H1 (cell line): Measurements from ENCODE around the gene UPF3B. TPM values are rescaled to one million over a fixed set of nuclear protein-coding genes. Genes with fewer than 3 reads are reported as not detected.

Experiments used
- CTCF ChIA-PET: fragments of 300-600 bp; sonication (Branson Sonifier 250); formaldehyde crosslinking; loops from one replicate; lab custom pipeline; 2021; ENCODE audit not compliant: partially characterized antibody; lab: Charles Lee
- POLR2A ChIA-PET: fragments of 300-600 bp; sonication (Branson Sonifier 250); formaldehyde crosslinking; loops from one replicate; lab custom pipeline; 2021; ENCODE audit warnings: inconsistent platforms; ENCODE audit not compliant: partially characterized antibody; lab: Charles Lee
- DNase-seq, 2 experiments: peaks; one replicate each; pipeline versions ENCODE4 v3.0.0 to v3.0.0-alpha.2; 2010 to 2022; ENCODE audit warnings: low spot score in 2 of 2, low read depth in 1 of 2, mixed read lengths in 1 of 2
- FAIRE-seq: peaks from 2 replicates; lab custom pipeline; 2011; peaks lifted over from hg19 to GRCh38; lab: Jason Lieb, UNC
- H2AFZ ChIP-seq: 2 replicates; pipeline ENCODE4 v1.8.1; 2012; ENCODE audit warnings: low read length, inconsistent platforms
- H2AK5ac ChIP-seq: 2 replicates; pipeline ENCODE4 v1.6.1; 2013; ENCODE audit warnings: low read depth, low read length
- H2BK120ac ChIP-seq: replicated peaks from 2 replicates; pipeline ENCODE3; 2013; ENCODE audit warnings: low read depth, low read length, inconsistent platforms
- H2BK12ac ChIP-seq: 2 replicates; pipeline ENCODE4 v1.6.1; 2013; ENCODE audit warnings: low read depth, low read length
- H2BK15ac ChIP-seq: 2 replicates; pipeline ENCODE4 v1.6.1; 2013; ENCODE audit warnings: low read length
- H2BK20ac ChIP-seq: 2 replicates; pipeline ENCODE4 v1.6.1; 2013; ENCODE audit warnings: low read length
- H2BK5ac ChIP-seq: 2 replicates; pipeline ENCODE4 v1.6.1; 2013; ENCODE audit warnings: low read depth, low read length
- H3K14ac ChIP-seq: 2 replicates; pipeline ENCODE4 v1.6.1; 2013; ENCODE audit warnings: inconsistent platforms; ENCODE audit not compliant: insufficient read length
- H3K18ac ChIP-seq: 2 replicates; pipeline ENCODE4 v1.6.1; 2013; ENCODE audit warnings: low read length; ENCODE audit errors: extremely low read depth
- H3K23ac ChIP-seq: 2 replicates; pipeline ENCODE4 v1.6.1; 2013; ENCODE audit warnings: inconsistent platforms; ENCODE audit not compliant: insufficient read length
- H3K23me2 ChIP-seq: 2 replicates; pipeline ENCODE4 v1.6.1; 2013; ENCODE audit warnings: low read depth, low read length
- H3K27ac ChIP-seq: 2 replicates; pipeline ENCODE4 v1.6.1; 2011; ENCODE audit warnings: low read depth, low read length, inconsistent platforms
- H3K27me3 ChIP-seq, 4 experiments: replicated peaks in 1 of 4; 1 replicate in 1 of 4; 2 replicates in 3 of 4; pipeline versions ENCODE4 v1.6.1 to v1.8.1; 2011 to 2013; ENCODE audit warnings: low read length in 3 of 4, mild to moderate bottlenecking in 3 of 4, inconsistent platforms in 2 of 4, mixed read lengths in 2 of 4, moderate library complexity in 1 of 4; ENCODE audit not compliant: control insufficient read depth in 3 of 4, insufficient read depth in 3 of 4; ENCODE audit errors: extremely low read depth in 1 of 4
- H3K36me3 ChIP-seq, 4 experiments: 2 replicates each; pipeline versions ENCODE4 v1.6.1 to v1.8.1; 2011 to 2013; ENCODE audit warnings: mild to moderate bottlenecking in 4 of 4, low read length in 3 of 4, moderate library complexity in 2 of 4, control low read depth in 1 of 4, inconsistent platforms in 1 of 4; ENCODE audit not compliant: insufficient read depth in 4 of 4, control insufficient read depth in 2 of 4
- H3K4ac ChIP-seq: replicated peaks from 2 replicates; pipeline ENCODE3; 2013; ENCODE audit warnings: low read length, low read depth, mixed read lengths, inconsistent platforms; ENCODE audit not compliant: insufficient read length
- H3K4me1 ChIP-seq, 4 experiments: replicated peaks in 1 of 4; 1 replicate in 1 of 4; 2 replicates in 3 of 4; pipeline versions ENCODE4 v1.6.1 to v1.8.1; 2011 to 2013; ENCODE audit warnings: low read length in 3 of 4, inconsistent platforms in 2 of 4, mixed read lengths in 1 of 4; ENCODE audit not compliant: insufficient read depth in 4 of 4, control insufficient read depth in 3 of 4
- H3K4me2 ChIP-seq, 2 experiments: 2 replicates each; pipeline versions ENCODE4 v1.6.1 to v1.8.1; 2011 to 2013; ENCODE audit warnings: low read depth in 2 of 2, low read length in 2 of 2, control low read depth in 1 of 2, inconsistent platforms in 1 of 2, mild to moderate bottlenecking in 1 of 2; ENCODE audit not compliant: insufficient read depth in 1 of 2
- H3K4me3 ChIP-seq, 4 experiments: fragments of 200-600, 300-600 bp in 1 of 4; sonication (generic), shearing (Covaris generic), sonication (Bioruptor Twin) in 1 of 4; 2 replicates each; pipeline versions ENCODE4 v1.5.1 to v1.8.1; 2011 to 2016; ENCODE audit warnings: low read length in 4 of 4, low read depth in 3 of 4, control low read depth in 2 of 4, inconsistent platforms in 2 of 4, mild to moderate bottlenecking in 2 of 4, mixed read lengths in 1 of 4, moderate library complexity in 1 of 4; ENCODE audit not compliant: insufficient read depth in 2 of 4; ENCODE audit errors: extremely low read depth in 1 of 4
- H3K56ac ChIP-seq: replicated peaks from 2 replicates; pipeline ENCODE3; 2013; ENCODE audit warnings: low read depth, mild to moderate bottlenecking, mixed read lengths, low read length, inconsistent platforms; ENCODE audit not compliant: insufficient read length
- H3K79me1 ChIP-seq: 2 replicates; pipeline ENCODE4 v1.6.1; 2013; ENCODE audit warnings: low read depth, low read length, control low read depth
- H3K79me2 ChIP-seq, 2 experiments: 2 replicates each; pipeline versions ENCODE4 v1.6.1 to v1.8.1; 2012 to 2013; ENCODE audit warnings: low read length in 2 of 2, mild to moderate bottlenecking in 2 of 2, inconsistent platforms in 1 of 2; ENCODE audit not compliant: insufficient read depth in 2 of 2, control insufficient read depth in 1 of 2
- H3K9ac ChIP-seq, 4 experiments: replicated peaks in 1 of 4; 1 replicate in 1 of 4; 2 replicates in 3 of 4; pipeline versions ENCODE4 v1.6.1 to v1.8.1; 2011 to 2013; ENCODE audit warnings: low read depth in 3 of 4, low read length in 3 of 4, control low read depth in 2 of 4, mild to moderate bottlenecking in 2 of 4, moderate library complexity in 2 of 4, inconsistent platforms in 1 of 4; ENCODE audit errors: extremely low read depth in 1 of 4
- H3K9me3 ChIP-seq, 2 experiments: 2 replicates each; pipeline versions ENCODE4 v1.6.1 to v1.8.1; 2012 to 2013; ENCODE audit warnings: mild to moderate bottlenecking in 2 of 2, moderate library complexity in 2 of 2, control low read depth in 1 of 2, inconsistent platforms in 1 of 2, low read depth in 1 of 2, low read length in 1 of 2, mixed read lengths in 1 of 2; ENCODE audit not compliant: insufficient read depth in 2 of 2
- H4K20me1 ChIP-seq, 2 experiments: replicated peaks in 1 of 2; 2 replicates each; pipeline versions ENCODE3 to v1.8.1; 2011 to 2013; ENCODE audit warnings: inconsistent platforms in 2 of 2, low read length in 2 of 2, mild to moderate bottlenecking in 1 of 2; ENCODE audit not compliant: insufficient read depth in 2 of 2, control insufficient read depth in 1 of 2
- H4K5ac ChIP-seq: 2 replicates; pipeline ENCODE4 v1.6.1; 2013; ENCODE audit warnings: low read length, low read depth, mixed read lengths, inconsistent platforms; ENCODE audit not compliant: insufficient read length
- H4K8ac ChIP-seq: 2 replicates; pipeline ENCODE4 v1.8.0; 2013; ENCODE audit warnings: mild to moderate bottlenecking, moderate library complexity, low read length, inconsistent platforms; ENCODE audit not compliant: insufficient read depth; ENCODE audit errors: extremely low read depth
- H4K91ac ChIP-seq: replicated peaks from 2 replicates; pipeline ENCODE3; 2013; ENCODE audit warnings: low read length, mixed read lengths, inconsistent platforms; ENCODE audit not compliant: insufficient read length
- BRCA1 ChIP-seq: IDR thresholded peaks from 2 replicates; pipeline ENCODE4 v1.6.1; 2012; ENCODE audit warnings: low read depth, low read length, improper control_type of control experiment
- CEBPB ChIP-seq: IDR thresholded peaks from 2 replicates; pipeline ENCODE4 v1.6.1; 2012; ENCODE audit warnings: low read depth, low read length
- CREB1 ChIP-seq: IDR thresholded peaks from 2 replicates; pipeline ENCODE4 v1.6.1; 2012; ENCODE audit warnings: inconsistent platforms
- CTBP2 ChIP-seq: IDR thresholded peaks from 2 replicates; pipeline ENCODE4 v1.7.0; 2011; ENCODE audit warnings: borderline replicate concordance, mild to moderate bottlenecking, moderate library complexity, mixed read lengths, low read length; ENCODE audit not compliant: insufficient read depth, insufficient read length
- GABPA ChIP-seq: IDR thresholded peaks from 2 replicates; pipeline ENCODE4 v1.6.1; 2011; ENCODE audit warnings: mild to moderate bottlenecking, low read length, moderate library complexity, borderline replicate concordance; ENCODE audit not compliant: insufficient read depth
- GTF2F1 ChIP-seq: IDR thresholded peaks from 2 replicates; pipeline ENCODE4 v1.6.1; 2012; ENCODE audit warnings: low read depth, low read length, improper control_type of control experiment, borderline replicate concordance
- HDAC2 ChIP-seq, 2 experiments: fragments of 300-600 bp in 1 of 2; sonication (generic) in 1 of 2; IDR thresholded peaks; 2 replicates each; pipeline ENCODE4 v1.6.1; 2011 to 2012; ENCODE audit warnings: low read depth in 2 of 2, low read length in 2 of 2, mild to moderate bottlenecking in 2 of 2, moderate library complexity in 2 of 2, borderline replicate concordance in 1 of 2, inconsistent platforms in 1 of 2
- JUN ChIP-seq: IDR thresholded peaks from 2 replicates; pipeline ENCODE4 v1.6.1; 2011; ENCODE audit warnings: low read depth, mild to moderate bottlenecking, improper control_type of control experiment, low read length
- KDM1A ChIP-seq: fragments of 200-600, 300-600 bp; sonication (generic); IDR thresholded peaks from 2 replicates; pipeline ENCODE4 v1.7.1; 2016; ENCODE audit warnings: mild to moderate bottlenecking, low read length, borderline replicate concordance
- MAFK ChIP-seq: IDR thresholded peaks from 2 replicates; pipeline ENCODE4 v1.6.1; 2012; ENCODE audit warnings: low read depth, mild to moderate bottlenecking, improper control_type of control experiment, low read length
- MAX ChIP-seq: IDR thresholded peaks from 2 replicates; pipeline ENCODE4 v1.6.1; 2012; ENCODE audit warnings: inconsistent platforms
- POLR2AphosphoS5 ChIP-seq: IDR thresholded peaks from 2 replicates; pipeline ENCODE4 v1.6.1; 2011; ENCODE audit warnings: low read depth, low read length
- SAP30 ChIP-seq: fragments of 300-600 bp; sonication (generic); IDR thresholded peaks from 2 replicates; pipeline ENCODE4 v1.7.1; 2012; ENCODE audit warnings: low read length, moderate library complexity, mild to moderate bottlenecking, inconsistent platforms; ENCODE audit not compliant: insufficient read depth, insufficient replicate concordance
- SP4 ChIP-seq: IDR thresholded peaks from 2 replicates; pipeline ENCODE4 v1.6.1; 2012; ENCODE audit warnings: low read length, inconsistent platforms
- TBP ChIP-seq: IDR thresholded peaks from 2 replicates; pipeline ENCODE4 v1.6.1; 2011; ENCODE audit warnings: low read depth, low read length, improper control_type of control experiment
- WGBS, 2 experiments: shearing (Covaris generic) in 1 of 2; methylation state at CpG; one replicate each; pipeline versions ENCODE4 v1.1.6 to v1.1.7; 2013 to 2015; ENCODE audit warnings: low lambda C conversion rate in 2 of 2, mixed read lengths in 2 of 2, inconsistent platforms in 1 of 2, low coverage in 1 of 2, missing lambda C conversion rate in 1 of 2; ENCODE audit not compliant: insufficient replicate concordance in 2 of 2, insufficient coverage in 1 of 2, insufficient read length in 1 of 2; ENCODE audit errors: extremely low coverage in 1 of 2, missing lambda C conversion rate in 1 of 2; 5-methylcytosine and 5-hydroxymethylcytosine counted together
- polyA plus RNA-seq, 7 experiments: library from polyadenylated mRNA; depleted of rRNA in 3 of 7; stranded (reverse) in 5 of 7; unstranded in 2 of 7; fragments of >200 nt in 5 of 7; fragments of 200-250 nt in 2 of 7; gene quantifications; 1 replicate in 5 of 7; 2 replicates in 1 of 7; 4 replicates in 1 of 7; pipeline versions ENCODE4 v1.2.1 to v1.2.3, GENCODE V29; 2011 to 2013; ENCODE audit warnings: missing spikeins in 2 of 7, mixed read lengths in 2 of 7
- total RNA-seq: library from RNA; stranded (reverse); fragmentation: NEBNext Ultra II Directional; extraction: Animal tissue kit (Norgen Biotek cat#: 25700); gene quantifications from 2 replicates; pipeline ENCODE4 v1.2.1, GENCODE V29; 2021

Gene UPF3B
- total and polyA plus RNA-seq, 2 of the 8 experiments (the other 6 are each of a cell fraction or from before 2014, with no cell fraction given), result 7.8 to 20.9 TPM

DNA sequence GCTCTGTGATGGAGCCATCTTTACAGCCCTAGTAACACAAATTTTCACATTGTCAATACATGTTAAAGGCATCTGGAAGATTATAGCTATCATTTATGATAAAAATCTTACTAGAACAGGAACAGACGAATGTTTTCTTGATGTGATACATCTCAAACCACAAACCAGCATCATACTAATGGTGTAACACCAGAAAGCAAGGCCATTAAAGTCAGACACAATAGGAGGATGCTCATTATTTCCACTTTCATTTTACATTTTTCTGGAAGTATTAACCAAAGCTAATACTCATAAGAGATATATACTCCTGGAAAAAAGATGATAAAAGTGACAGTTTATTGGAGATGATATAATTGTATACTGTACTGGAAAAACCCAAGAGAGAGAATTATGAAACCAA, 48.2 kb upstream of the UPF3B start:
- Histone ChIP-seq H3K79me2 (no peaks in the 10 kb centered on the region), H3K4me3 (no peak overlapping the region), H3K27me3 (no peaks in the 10 kb centered on the region), H3K9ac (no peak overlapping the region), H2AK5ac (no peak overlapping the region), H3K23me2 (no peaks in the 10 kb centered on the region), H3K23ac (no peak overlapping the region), H4K8ac (no peak overlapping the region), H3K4ac (no peak overlapping the region), H3K18ac (no peak overlapping the region), H4K91ac (no peak overlapping the region), H3K36me3 (no peaks in the 10 kb centered on the region), H3K56ac (no peak overlapping the region), H2BK5ac (no peak overlapping the region), H2AFZ (no peak overlapping the region), H2BK120ac (no peak overlapping the region), H4K5ac (no peak overlapping the region), H3K9me3 (no peaks in the 10 kb centered on the region), H3K27ac (no peak overlapping the region), H2BK20ac (no peak overlapping the region), H3K4me1 (peaks cover 0 to 2% (median 0%) of the 10 kb centered on the region in 4 experiments; a peak in 1 of 7 replicates), H2BK12ac (no peak overlapping the region), H3K4me2 (no peak overlapping the region), H3K79me1 (no peaks in the 10 kb centered on the region), H3K14ac (no peak overlapping the region), H4K20me1 (no peaks in the 10 kb centered on the region), H2BK15ac (no peak overlapping the region)
- ChIA-PET POLR2A (interaction anchor here (0.6 kb wide), 1 partner anchor 10 kb away, joined by 3 read pairs; no protein-coding TSS in a partner anchor), CTCF (interaction anchor here (0.7 to 1.2 kb wide), 3 partner anchors 11 to 47 kb away, joined by 3 to 6 read pairs (median 3); no protein-coding TSS in a partner anchor)
- no peak for FAIRE-seq
- 77% methylated on average over 1 of the region's 1 CpG; no CpG with 5 or more reads in 1 of the 2 experiments for WGBS, 2 experiments
- DNase-seq, result no peak
- TF ChIP-seq BRCA1 (no peak), GTF2F1 (no peak), CEBPB (no peak), POLR2AphosphoS5 (no peak), CREB1 (no peak), TBP (no peak), KDM1A (no peak), CTBP2 (no peak), GABPA (no peak), SAP30 (no peak), HDAC2 (IDR thresholded peaks at IDR 0.05; ENCODE audit: borderline replicate concordance in 1 of 2, low read depth in 2 of 2, low read length in 2 of 2) (no peak), JUN (no peak), MAX (no peak), SP4 (no peak), MAFK (no peak)
